HepG2 (cell line): ENCODE results near the gene PIGZ. TPM values are rescaled to one million over a fixed set of nuclear protein-coding genes. Genes with fewer than 3 reads are reported as not detected.

Source experiments
- ARID2 ChIP-seq: sonication (generic); formaldehyde crosslinking; IDR thresholded peaks from 2 replicates; pipeline ENCODE4 v1.8.1; 2022; ENCODE audit warnings: mild to moderate bottlenecking, missing genetic modification reagents, borderline replicate concordance
- BORCS8-MEF2B ChIP-seq: sonication (generic); formaldehyde crosslinking; IDR thresholded peaks from 2 replicates; pipeline ENCODE4 v1.8.0; 2022; ENCODE audit warnings: mild to moderate bottlenecking, missing genetic modification reagents
- CHD2 ChIP-seq: IDR thresholded peaks from 2 replicates; pipeline ENCODE4 v1.6.1; 2011; ENCODE audit warnings: low read depth, low read length, improper control_type of control experiment
- CSRNP1 ChIP-seq: sonication (generic); formaldehyde crosslinking; IDR thresholded peaks from 2 replicates; pipeline ENCODE4 v1.8.1; 2023; ENCODE audit warnings: mild to moderate bottlenecking, missing genetic modification reagents
- EP300 ChIP-seq, 3 experiments: sonication (generic) in 1 of 3; formaldehyde crosslinking in 1 of 3; IDR thresholded peaks; 2 replicates each; pipeline versions ENCODE4 v1.5.1 to v1.6.1; 2011 to 2020; ENCODE audit warnings: low read depth in 2 of 3, low read length in 2 of 3, borderline replicate concordance in 1 of 3, improper control_type of control experiment in 1 of 3, mild to moderate bottlenecking in 1 of 3, missing genetic modification reagents in 1 of 3, moderate library complexity in 1 of 3
- FOSL2 ChIP-seq: sonication (generic); formaldehyde crosslinking; IDR thresholded peaks from 2 replicates; pipeline ENCODE4 v1.4.0; 2020; ENCODE audit warnings: missing genetic modification reagents
- HOMEZ ChIP-seq: IDR thresholded peaks from 2 replicates; pipeline ENCODE4 v1.6.1; 2016; ENCODE audit warnings: low read depth
- NFIC ChIP-seq: IDR thresholded peaks from 2 replicates; pipeline ENCODE4 v1.6.1; 2012; ENCODE audit warnings: mild to moderate bottlenecking, low read length, inconsistent platforms
- RXRB ChIP-seq: IDR thresholded peaks from 2 replicates; pipeline ENCODE4 v1.6.1; 2016; ENCODE audit warnings: borderline replicate concordance, missing genetic modification reagents, missing compliant biosample characterization
- SOX13 ChIP-seq, 3 experiments: fragments of 450-650 bp in 1 of 3; sonication (generic) in 1 of 3; formaldehyde crosslinking in 1 of 3; IDR thresholded peaks in 2 of 3; conservative IDR thresholded peaks in 1 of 3; 2 replicates each; pipeline versions ENCODE4 v1.5.0 to v1.6.1; 2016 to 2020; ENCODE audit warnings: antibody characterized with exemption in 1 of 3, mild to moderate bottlenecking in 1 of 3, missing compliant biosample characterization in 1 of 3, missing genetic modification reagents in 1 of 3, moderate library complexity in 1 of 3
- THAP11 ChIP-seq: IDR thresholded peaks from 2 replicates; pipeline ENCODE4 v1.6.1; 2016; ENCODE audit warnings: missing biosample characterization, missing genetic modification reagents
- ZBTB2 ChIP-seq: sonication (generic); formaldehyde crosslinking; IDR thresholded peaks from 2 replicates; pipeline ENCODE4 v1.8.0; 2022; ENCODE audit warnings: low read depth, missing genetic modification reagents
- ZMYM3 ChIP-seq: sonication (generic); formaldehyde crosslinking; IDR thresholded peaks from 2 replicates; pipeline ENCODE4 v1.5.1; 2020; ENCODE audit warnings: mild to moderate bottlenecking, missing genetic modification reagents
- ZNF639 ChIP-seq: conservative IDR thresholded peaks from 2 replicates; pipeline ENCODE4 v1.6.1; 2018; ENCODE audit warnings: missing genetic modification reagents
- ZNF773 ChIP-seq: sonication (generic); formaldehyde crosslinking; IDR thresholded peaks from 2 replicates; pipeline ENCODE4 v1.4.0; 2020; ENCODE audit warnings: missing genetic modification reagents, borderline replicate concordance
- ZNF816 ChIP-seq: sonication (generic); formaldehyde crosslinking; IDR thresholded peaks from 2 replicates; pipeline ENCODE4 v1.8.0; 2022; ENCODE audit warnings: missing genetic modification reagents, mild to moderate bottlenecking, borderline replicate concordance
- ZNF878 ChIP-seq: sonication (generic); formaldehyde crosslinking; IDR thresholded peaks from 2 replicates; pipeline ENCODE4 v1.8.1; 2023; ENCODE audit warnings: mild to moderate bottlenecking, missing genetic modification reagents, moderate library complexity
- ZXDC ChIP-seq: sonication (generic); formaldehyde crosslinking; IDR thresholded peaks from 2 replicates; pipeline ENCODE4 v1.5.0; 2020; ENCODE audit warnings: mild to moderate bottlenecking, missing genetic modification reagents
- polyA plus RNA-seq, 8 experiments: library from polyadenylated mRNA; depleted of rRNA in 3 of 8; stranded (reverse) in 7 of 8; unstranded in 1 of 8; fragments of >200 nt; fragmentation: Illumina TruSeq in 4 of 8; extraction: Trizol in 4 of 8; gene quantifications; 2 replicates each; pipeline versions ENCODE4 v1.2.1 to v1.2.3, GENCODE V29; 2011 to 2016; ENCODE audit warnings: low read depth in 4 of 8, missing spikeins in 1 of 8, mixed read lengths in 1 of 8; ENCODE audit not compliant: insufficient read depth in 1 of 8
- total RNA-seq, 5 experiments: library from RNA; depleted of rRNA; stranded (reverse); fragments of >200 nt; fragmentation: Illumina TruSeq; extraction: Trizol; gene quantifications; 2 replicates each; pipeline ENCODE4 v1.2.3, GENCODE V29; 2016; ENCODE audit warnings: low read depth in 1 of 5

Gene PIGZ
- total and polyA plus RNA-seq, 2 of the 13 experiments (the other 11 are each of a cell fraction or from before 2014, with no cell fraction given): 4.7 to 60.5 TPM

- TF ChIP-seq EP300 (IDR thresholded peaks at IDR 0.05; ENCODE audit: low read depth in 2 of 2, low read length in 2 of 2) (peak in 1 of 2 experiments; percentile 84; a peak in 2 of 4 replicates), EP300 (CRISPR knock-in tag; IDR thresholded peaks at IDR 0.05; ENCODE audit: borderline replicate concordance) (peak; percentile 53; the same call in 1 of the 2 replicates), BORCS8-MEF2B (CRISPR knock-in tag) (peak; percentile 48; the same call in 1 of the 2 replicates), RXRB (CRISPR knock-in tag) (peak; percentile 92), ZNF773 (CRISPR knock-in tag) (no peak), ZNF816 (CRISPR knock-in tag) (peak; percentile 53; the same call in 1 of the 2 replicates), CSRNP1 (no peak; the same call in 1 of the 2 replicates), ZMYM3 (CRISPR knock-in tag) (no peak; the same call in 1 of the 2 replicates), HOMEZ (CRISPR knock-in tag) (no peak), CHD2 (no peak), ARID2 (no peak; the same call in 1 of the 2 replicates), SOX13 (IDR thresholded peaks at IDR 0.05) (peak; percentile 72), SOX13 (CRISPR knock-in tag; conservative IDR thresholded peaks at IDR 0.05 in 1 of 2, IDR thresholded peaks at IDR 0.05 in 1 of 2) (peak in 1 of 2 experiments; percentile 95; a peak in 2 of 4 replicates), THAP11 (CRISPR knock-in tag) (peak; percentile 25; the same call in 1 of the 2 replicates), NFIC (peak; percentile 71), ZNF878 (CRISPR knock-in tag) (no peak), ZNF639 (CRISPR knock-in tag) (no peak; the same call in 1 of the 2 replicates), ZXDC (CRISPR knock-in tag) (no peak), ZBTB2 (CRISPR knock-in tag) (no peak), FOSL2 (peak; percentile 41)
Measured at GRCh38 chr3:196962108-196962929, 6.3 kb downstream of the PIGZ start (continued).
